SK-N-SH treated with all-trans-retinoic acid at 6 μM for 48 hours (cell line): ENCODE results near the gene TARS1.

ENCODE experiments used
- ARNTL ChIP-seq: fragments of 450-650 bp; formaldehyde crosslinking; IDR thresholded peaks from 2 replicates; pipeline ENCODE4 v1.5.0; 2020; ENCODE audit warnings: low read depth, mild to moderate bottlenecking, moderate library complexity, borderline replicate concordance
- CREB5 ChIP-seq: fragments of 250-450 bp; sonication (Bioruptor Pico); IDR thresholded peaks from 2 replicates; pipeline ENCODE4 v1.5.1; 2020; ENCODE audit warnings: low read depth, mild to moderate bottlenecking, moderate library complexity
- CSRNP3 ChIP-seq: fragments of 250-450 bp; sonication (Bioruptor Pico); IDR thresholded peaks from 2 replicates; pipeline ENCODE4 v1.5.1; 2021; ENCODE audit warnings: mild to moderate bottlenecking, moderate library complexity
- ESRRG ChIP-seq: fragments of 250-450 bp; sonication (Bioruptor Pico); IDR thresholded peaks from 2 replicates; pipeline ENCODE4 v1.6.1; 2021; ENCODE audit warnings: mild to moderate bottlenecking
- GLIS3 ChIP-seq: fragments of 250-450 bp; sonication (Bioruptor Pico); IDR thresholded peaks from 2 replicates; pipeline ENCODE4 v1.5.0; 2020; ENCODE audit warnings: mild to moderate bottlenecking, moderate library complexity
- ISL1 ChIP-seq: fragments of 250-450 bp; sonication (Bioruptor Pico); IDR thresholded peaks from 2 replicates; pipeline ENCODE4 v2.1.2; 2022; ENCODE audit warnings: mild to moderate bottlenecking, moderate library complexity
- PATZ1 ChIP-seq: fragments of 250-450 bp; sonication (Bioruptor Pico); IDR thresholded peaks from 2 replicates; pipeline ENCODE4 v1.8.0; 2020; ENCODE audit warnings: mild to moderate bottlenecking, moderate library complexity, borderline replicate concordance
- RARB ChIP-seq: fragments of 250-450 bp; sonication (Bioruptor Pico); IDR thresholded peaks from 2 replicates; pipeline ENCODE4 v1.8.0; 2021; ENCODE audit warnings: mild to moderate bottlenecking, moderate library complexity
- TCF4 ChIP-seq: fragments of 250-450 bp; sonication (Bioruptor Pico); IDR thresholded peaks from 2 replicates; pipeline ENCODE4 v1.8.0; 2021; ENCODE audit warnings: mild to moderate bottlenecking, moderate library complexity, borderline replicate concordance
- TSHZ2 ChIP-seq: fragments of 250-450 bp; sonication (Bioruptor Pico); IDR thresholded peaks from 2 replicates; pipeline ENCODE4 v1.5.0; 2020; ENCODE audit warnings: mild to moderate bottlenecking, moderate library complexity
- ZFP3 ChIP-seq: fragments of 250-450 bp; sonication (Bioruptor Pico); IDR thresholded peaks from 2 replicates; pipeline ENCODE4 v1.5.0; 2020; ENCODE audit warnings: mild to moderate bottlenecking, moderate library complexity
- ZFP30 ChIP-seq: fragments of 450-650 bp; formaldehyde crosslinking; IDR thresholded peaks from 2 replicates; pipeline ENCODE4 v1.5.0; 2022; ENCODE audit warnings: mild to moderate bottlenecking, moderate library complexity
- ZNF8 ChIP-seq: fragments of 450-650 bp; formaldehyde crosslinking; IDR thresholded peaks from 2 replicates; pipeline ENCODE4 v1.5.0; 2020; ENCODE audit warnings: mild to moderate bottlenecking, moderate library complexity

- TF ChIP-seq CREB5 (no peak), RARB (CRISPR knock-in tag) (no peak), ARNTL (CRISPR knock-in tag) (no peak), CSRNP3 (CRISPR knock-in tag) (no peak), TSHZ2 (no peak), PATZ1 (CRISPR knock-in tag) (no peak), ZFP30 (CRISPR knock-in tag) (no peak), ZNF8 (no peak), ESRRG (CRISPR knock-in tag) (no peak), GLIS3 (no peak), TCF4 (no peak), ZFP3 (CRISPR knock-in tag) (no peak), ISL1 (CRISPR knock-in tag) (no peak)
Observed at GRCh38 chr5:33513462-33514185, 72.9 kb downstream of the TARS1 start.
